PC-3 (cell line): Measurements from ENCODE around the gene AMBN.

ENCODE experiments used
- EZH2 ChIP-seq: fragments of 300-600 bp; sonication (generic); IDR thresholded peaks from one replicate; pipeline ENCODE4 v1.6.1; 2017; ENCODE audit warnings: antibody characterized with exemption, mild to moderate bottlenecking, low read length; ENCODE audit not compliant: unreplicated experiment
- EZH2phosphoT487 ChIP-seq: fragments of 300-600 bp; sonication (generic); IDR thresholded peaks from 2 replicates; pipeline ENCODE4 v1.6.1; 2018; ENCODE audit warnings: mild to moderate bottlenecking, antibody characterized with exemption, low read length, borderline replicate concordance
- TF ChIP-seq, protein P1 (sequence below): fragments of 300-600 bp; sonication (generic); conservative IDR thresholded peaks from 2 replicates; pipeline ENCODE4 v1.5.1; 2017; ENCODE audit warnings: antibody characterized with exemption, low read depth, mild to moderate bottlenecking, low read length

DNA sequence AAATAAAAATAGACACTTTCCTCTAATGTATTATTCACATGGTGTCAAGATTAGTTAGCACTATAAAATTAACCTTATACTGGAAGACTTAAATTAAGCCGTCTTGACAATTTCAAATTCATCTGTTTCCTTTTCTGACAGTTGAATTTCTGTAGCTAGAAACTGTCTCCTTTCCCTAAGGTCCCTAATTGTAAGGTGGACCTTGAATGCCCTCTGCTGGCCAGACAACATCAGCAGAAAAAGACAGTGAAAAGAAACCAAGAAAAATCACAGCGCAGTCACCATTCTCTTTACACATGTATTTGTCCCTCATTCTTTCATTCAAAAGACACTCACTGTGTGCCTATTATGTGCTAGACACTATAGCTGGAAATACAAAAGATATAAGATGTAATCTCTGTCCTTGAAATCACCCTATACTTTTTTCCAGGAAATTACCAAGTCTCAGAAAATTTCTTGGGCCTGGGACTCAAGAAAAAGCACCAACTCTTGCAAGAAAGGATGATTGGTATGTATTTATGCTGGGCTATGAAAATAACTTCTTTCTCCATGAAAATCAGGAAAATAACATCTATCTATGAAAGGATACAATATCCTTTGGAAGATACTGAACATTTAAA, 32.7 kb upstream of the AMBN start:
- TF ChIP-seq, protein P1, sequence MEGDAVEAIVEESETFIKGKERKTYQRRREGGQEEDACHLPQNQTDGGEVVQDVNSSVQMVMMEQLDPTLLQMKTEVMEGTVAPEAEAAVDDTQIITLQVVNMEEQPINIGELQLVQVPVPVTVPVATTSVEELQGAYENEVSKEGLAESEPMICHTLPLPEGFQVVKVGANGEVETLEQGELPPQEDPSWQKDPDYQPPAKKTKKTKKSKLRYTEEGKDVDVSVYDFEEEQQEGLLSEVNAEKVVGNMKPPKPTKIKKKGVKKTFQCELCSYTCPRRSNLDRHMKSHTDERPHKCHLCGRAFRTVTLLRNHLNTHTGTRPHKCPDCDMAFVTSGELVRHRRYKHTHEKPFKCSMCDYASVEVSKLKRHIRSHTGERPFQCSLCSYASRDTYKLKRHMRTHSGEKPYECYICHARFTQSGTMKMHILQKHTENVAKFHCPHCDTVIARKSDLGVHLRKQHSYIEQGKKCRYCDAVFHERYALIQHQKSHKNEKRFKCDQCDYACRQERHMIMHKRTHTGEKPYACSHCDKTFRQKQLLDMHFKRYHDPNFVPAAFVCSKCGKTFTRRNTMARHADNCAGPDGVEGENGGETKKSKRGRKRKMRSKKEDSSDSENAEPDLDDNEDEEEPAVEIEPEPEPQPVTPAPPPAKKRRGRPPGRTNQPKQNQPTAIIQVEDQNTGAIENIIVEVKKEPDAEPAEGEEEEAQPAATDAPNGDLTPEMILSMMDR: peak; percentile 96
- no peak for TF ChIP-seq EZH2
- TF ChIP-seq EZH2phosphoT487: no peak
